G401.6 (cell line): ENCODE results near the gene GATM.
"Not testable (repeated sequence)": the region's sequence is repeated elsewhere in the genome, so short reads cannot be mapped to it uniquely, and the experiment has no call there.

Experiments
- FAIRE-seq: peaks from 2 replicates; lab custom pipeline; 2012; peaks lifted over from hg19 to GRCh38; lab: Jason Lieb, UNC

Gene GATM

DNA sequence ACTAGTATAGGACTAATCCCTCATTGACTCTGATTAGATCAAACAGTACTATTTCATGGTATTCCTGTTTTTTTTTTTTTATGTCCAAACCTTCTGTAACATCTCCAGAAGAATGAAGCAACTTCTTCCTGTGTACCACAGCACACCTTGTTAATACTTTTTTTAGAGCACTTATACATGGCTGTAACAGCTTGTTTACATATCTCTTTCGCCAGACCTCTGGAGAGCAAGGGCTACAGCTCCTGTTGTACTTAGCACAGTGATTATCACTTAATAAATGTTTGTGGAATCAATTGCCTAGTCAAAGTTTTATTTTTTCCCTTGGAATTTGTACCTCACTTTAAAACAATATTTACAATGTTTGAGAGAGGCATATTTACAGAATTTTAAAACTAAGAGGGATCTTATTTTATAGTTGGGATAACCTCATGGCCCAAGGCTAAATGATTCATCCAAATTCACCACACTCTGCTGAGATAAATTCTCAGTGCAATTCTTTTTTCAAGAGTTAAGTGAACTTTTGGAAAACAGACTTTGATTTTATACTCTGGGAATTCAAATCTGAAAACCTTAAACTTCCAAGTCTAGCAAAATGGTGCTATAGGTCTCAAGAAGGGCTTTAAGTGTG lies 9.2 kb upstream of the GATM start:
- no peak for FAIRE-seq

DNA sequence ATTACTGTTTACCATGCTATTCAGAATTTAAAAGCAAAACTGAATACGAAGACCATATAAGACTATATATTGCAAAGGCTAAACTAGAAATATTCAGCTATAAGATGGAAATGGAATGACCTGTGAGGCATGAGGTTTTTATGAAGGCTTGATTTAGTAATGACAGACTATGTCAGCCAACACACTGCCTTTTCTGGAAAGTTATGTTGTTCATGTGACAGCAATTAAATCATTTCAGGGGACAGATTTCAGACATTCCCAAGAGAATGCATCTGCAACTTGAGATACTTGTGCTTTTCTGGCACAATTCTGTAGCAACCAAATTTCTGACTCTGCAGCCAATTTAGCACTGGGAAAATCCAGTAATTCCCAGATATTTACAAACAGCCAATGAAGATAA lies 8.6 kb upstream of the GATM start:
- no peak for FAIRE-seq

DNA sequence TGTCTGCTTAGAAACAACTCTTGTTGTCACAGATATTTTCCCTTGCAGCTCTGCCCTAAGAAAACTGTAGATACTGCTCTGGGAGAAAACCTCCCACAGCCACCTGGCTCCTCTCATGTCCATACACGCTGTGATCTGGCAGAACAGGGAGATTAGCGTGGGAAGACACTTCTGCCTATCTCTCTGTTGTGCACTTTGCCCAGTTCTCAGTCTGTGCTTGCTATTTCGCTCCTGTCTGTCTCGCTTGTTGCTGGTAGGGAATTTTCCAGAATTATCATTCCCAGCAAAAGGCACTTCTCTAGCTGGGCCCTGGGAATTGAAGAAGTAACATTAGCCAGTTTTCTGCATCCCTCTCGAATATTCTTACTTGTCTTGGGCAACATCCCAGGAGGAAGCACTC lies 8.1 kb upstream of the GATM start:
- no peak for FAIRE-seq

DNA sequence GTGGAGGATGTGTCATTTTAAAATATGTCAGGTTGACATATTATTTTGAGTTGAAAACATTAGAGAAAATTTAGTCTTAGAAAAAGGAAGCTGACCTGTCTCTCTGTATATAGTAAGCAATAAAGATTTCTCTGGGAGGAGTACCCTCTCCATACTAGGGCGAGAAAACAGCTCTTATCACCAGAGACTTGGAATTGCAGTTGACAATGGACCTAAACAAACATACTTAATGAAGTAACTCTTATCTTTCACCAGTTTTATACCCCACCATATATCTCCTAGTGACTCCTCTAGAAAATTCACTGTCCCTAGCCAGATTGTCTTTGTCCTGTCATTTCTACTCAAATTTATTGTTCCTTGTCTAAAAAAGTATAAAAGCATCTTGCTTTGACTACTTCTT lies 7.2 kb upstream of the GATM start:
- no peak for FAIRE-seq

DNA sequence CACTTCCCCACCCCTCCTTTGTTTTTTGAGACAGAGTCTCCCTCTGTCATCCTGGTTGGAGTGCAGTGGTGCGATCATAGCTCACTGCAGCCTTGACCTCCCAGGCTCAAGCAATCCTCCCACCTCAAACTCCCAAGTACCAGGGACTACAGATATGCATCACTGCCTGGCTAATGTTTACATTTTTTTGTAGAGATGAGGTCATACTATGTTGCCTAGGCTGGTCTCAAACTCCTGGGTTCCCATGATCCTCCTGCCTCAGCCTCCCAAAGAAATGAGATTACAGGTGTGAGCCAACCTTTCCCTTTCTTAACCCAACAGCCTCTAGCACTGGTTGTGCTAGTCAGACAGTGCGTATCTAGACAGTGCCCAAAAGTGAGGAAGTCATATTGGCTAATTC lies 6.4 kb upstream of the GATM start:
- FAIRE-seq = no peak

DNA sequence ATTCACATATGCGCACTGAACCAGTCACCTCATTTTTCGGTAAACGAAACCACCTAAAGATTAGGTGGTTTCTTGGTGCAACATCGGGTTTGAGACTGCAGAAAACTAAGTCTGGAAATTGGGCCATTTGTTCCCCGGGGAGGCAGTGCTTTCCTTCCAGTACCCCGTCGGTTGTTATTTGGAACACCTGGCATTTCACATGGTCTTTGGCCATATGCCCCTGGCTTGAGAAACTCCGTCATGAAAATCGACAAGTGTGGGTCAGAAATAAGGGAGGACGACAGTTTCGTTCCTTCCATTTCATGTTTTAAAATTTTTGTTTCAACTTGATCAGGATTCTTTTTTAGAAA lies 544 bp upstream of the GATM start:
- FAIRE-seq = no peak

DNA sequence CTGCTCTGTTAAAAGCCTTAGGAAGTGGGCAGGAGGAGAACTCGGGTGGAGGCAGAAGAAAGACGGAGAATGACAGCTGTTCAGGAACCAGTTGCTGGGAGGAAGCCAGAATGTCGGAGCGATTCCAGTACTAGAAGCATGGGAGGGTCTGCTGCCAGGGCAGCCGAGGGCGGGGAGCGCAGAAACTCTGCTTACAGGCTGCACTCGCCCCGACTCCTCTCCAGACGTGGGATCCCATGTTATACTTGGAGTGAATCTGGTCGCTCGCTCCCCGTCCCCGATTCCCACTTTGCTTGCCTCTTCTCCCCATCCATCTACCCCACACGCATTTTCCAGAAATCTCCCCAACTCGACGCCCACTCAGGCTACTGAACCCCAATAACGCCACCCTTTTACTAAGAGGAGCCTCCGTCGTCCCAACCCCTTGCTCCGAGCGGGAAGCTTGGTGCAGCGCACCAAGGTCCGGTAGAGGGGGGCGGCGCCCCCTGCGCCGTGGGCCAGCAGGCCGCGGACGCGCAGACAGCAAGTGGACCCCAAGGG lies 665 bp downstream of the GATM start:
- FAIRE-seq = no peak

DNA sequence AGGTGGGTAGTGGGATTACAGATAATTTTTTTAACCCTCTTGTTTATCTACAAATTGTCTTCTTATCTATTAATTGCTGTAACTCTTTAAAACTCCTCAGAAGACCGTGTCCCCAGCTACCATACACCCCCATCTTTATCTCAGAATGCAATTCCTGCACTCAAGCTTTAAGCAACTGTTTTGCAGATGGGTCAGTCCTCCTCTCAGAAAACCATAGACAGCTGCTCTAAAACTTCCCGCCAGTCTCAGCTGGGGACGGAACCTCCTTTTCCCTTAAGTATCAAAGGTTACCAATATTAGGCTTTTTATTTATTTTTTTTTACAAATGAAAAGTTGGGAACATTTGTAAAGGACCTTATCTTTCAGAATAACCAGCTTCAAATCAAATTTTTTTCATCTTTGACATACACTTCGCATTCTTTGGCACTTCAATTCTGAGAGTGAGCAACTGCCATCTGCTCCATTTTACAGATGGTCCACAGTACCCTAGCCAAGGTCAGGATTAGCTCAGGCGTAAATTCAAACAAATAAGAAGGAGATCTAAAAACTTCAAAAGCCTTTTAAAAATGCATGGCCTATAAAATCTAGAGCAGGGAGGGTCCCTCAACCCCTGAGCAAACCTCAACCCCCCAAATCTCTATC lies 1.3 kb downstream of the GATM start:
- no peak for FAIRE-seq

DNA sequence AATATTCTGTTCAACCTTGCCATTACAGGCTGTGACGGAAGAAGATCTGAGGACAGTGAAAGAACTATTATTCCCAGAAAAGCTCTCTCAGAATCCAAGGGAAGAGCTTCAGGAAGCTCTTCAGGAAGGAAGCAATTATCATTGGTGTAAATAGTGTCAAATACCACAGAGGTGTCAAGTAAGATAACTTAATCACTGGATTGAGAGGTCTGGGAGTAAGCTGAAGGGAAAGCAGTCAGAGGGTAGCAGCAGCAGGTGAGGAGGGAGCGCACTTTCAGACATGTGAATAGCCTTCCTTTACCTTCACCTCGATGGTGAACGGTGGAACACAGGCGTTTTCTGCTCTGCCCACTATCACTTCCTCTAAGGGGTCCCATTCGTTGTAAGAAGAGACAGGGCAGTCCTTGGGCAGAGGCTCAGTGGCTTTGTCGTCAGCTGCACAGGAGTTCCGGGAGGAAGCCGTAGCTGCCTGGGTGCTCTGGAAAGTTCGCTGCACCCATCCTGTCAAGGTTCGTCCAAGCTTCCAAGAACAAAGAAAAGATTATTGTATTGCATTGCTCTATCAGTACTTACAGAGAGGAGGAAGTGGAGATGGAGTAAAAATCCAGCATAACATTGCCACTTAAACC lies 1.9 kb downstream of the GATM start:
- FAIRE-seq = no peak

DNA sequence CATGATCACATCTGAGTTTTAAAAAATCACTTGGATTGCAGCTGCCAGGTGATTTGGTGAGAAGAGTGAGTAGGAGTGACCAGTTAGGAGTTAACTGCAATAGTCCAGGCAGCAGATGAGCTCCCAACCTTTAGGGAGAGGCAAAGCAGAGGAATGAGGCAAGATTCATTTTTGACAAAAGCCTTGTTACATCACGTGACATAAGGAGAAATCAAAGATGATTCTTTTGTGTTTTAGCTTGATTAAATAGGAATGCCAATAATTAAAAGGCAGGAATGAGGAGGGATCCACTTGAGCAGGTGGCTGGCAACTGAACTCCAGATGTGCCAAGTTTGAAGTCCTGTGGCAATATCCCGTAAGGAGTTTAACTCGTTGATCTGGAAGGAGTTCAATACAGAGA lies 2.5 kb downstream of the GATM start:
- FAIRE-seq = no peak

DNA sequence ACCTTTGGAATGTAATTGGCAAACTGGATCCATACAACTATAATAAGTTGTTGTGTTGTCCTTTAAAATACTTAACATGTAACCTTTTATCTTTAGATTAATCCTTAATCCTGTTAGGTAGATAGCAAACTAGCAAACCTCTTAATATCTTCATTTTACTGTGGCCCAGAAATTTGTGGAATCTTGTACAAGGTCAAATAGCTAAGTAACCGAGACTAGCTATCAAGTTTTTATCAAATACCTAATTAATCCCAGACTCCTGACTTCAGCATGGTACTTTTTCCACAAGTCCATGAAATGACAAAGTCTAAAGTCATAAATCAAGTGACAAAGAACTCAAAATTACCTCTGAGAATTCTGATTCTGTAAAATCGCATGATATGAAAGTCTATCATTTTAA lies 4.4 kb downstream of the GATM start:
- no peak for FAIRE-seq

DNA sequence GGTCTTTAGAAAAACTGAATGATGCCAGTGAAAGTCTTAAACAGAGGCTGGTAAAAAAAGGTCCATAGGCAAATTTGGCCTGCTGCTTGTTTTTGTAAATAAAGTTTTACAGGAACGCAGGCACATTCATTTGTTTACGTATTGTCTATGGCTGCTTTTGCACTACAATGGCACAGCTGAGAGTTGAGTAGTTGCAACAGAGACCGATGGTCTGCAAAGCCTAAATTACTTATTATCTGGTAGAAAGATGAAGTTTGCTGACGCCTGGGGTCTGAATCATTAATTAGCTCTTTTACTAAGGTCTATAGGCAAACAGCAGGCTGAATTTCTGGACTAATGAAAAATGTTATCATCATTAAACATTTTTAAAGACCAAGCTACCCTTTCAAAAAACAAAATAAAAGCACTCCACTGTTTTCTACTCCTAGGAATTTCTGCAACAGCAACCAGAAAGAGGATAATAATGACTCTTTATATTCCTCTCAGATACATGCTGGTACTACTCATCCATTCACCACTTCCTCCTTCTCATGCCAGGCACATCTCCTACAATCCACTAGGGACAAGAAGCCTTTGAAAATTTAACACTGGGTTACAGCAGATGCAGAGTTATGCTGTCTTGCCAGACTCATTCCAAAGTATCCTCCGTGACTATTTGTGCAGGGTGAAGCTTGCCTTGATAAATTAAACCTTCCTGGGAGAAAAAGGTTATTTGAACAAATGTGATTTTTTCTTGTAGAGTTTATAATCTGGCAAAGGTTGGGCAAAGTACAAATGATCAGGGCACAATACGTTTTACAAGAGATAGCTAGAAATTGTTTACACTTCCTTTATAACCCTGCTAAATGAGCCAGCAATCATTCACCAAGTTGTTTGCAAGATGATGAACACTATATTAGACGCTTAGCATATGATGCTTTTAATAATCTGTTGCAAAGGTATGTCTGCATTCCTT lies 6.0 kb downstream of the GATM start:
- FAIRE-seq = no peak

DNA sequence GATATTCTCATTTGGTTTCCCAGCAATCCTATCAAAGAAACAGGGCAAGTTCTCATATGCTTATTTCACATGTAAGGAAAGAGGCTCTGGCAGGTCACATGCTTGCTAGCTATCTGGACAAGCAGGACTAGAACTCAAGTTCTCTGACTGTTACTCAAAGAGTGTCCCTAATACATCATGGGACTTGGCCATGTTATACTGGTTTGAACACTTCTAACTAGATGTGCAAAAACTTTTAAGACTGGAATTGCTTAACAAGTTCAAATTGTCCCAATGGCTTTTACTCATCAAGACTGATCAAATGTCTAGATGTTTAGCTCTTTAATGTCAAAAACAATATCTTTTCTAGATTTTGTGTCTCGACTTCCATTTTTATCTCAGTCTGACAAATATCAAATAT lies 6.8 kb downstream of the GATM start:
- FAIRE-seq = no peak

DNA sequence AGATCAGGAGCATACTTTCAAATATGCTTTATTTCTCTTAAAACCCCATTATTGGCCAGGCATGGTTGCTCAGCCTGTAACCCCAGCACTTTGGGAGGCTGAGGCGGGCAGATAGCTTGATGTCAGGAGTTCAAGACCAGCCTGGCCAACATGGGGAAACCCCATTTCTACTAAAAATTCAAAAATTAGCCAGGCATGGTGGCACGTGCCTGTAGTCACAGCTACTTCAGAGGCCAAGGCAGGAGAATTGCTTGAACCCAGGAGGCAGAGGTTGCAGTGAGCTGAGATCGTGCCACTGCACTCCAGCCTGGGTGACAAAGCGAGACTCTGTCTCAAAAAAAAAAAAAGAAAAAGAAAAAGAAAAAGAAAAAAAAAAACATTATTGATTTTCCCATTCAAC lies 8.3 kb downstream of the GATM start:
- not testable (repeated sequence) for FAIRE-seq

DNA sequence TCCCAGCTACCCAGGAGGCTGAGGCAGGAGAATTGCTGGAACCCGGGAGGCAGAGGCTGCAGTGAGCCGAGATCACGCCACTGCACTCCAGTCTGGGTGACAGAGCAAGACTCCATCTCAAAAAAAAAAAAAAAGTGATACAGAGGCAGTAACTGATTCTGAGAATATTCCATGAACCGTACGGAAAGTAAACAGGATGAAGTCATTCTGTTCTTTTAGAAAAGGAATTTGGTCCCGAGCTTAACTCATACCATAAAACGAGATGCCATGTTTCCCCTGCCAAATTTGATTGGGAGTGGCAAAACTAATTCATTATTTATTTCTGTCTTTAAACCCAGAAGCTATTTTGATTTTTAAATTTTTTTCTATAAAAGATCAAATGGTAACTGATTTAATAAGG lies 11.1 kb downstream of the GATM start:
- FAIRE-seq = not testable (repeated sequence)

DNA sequence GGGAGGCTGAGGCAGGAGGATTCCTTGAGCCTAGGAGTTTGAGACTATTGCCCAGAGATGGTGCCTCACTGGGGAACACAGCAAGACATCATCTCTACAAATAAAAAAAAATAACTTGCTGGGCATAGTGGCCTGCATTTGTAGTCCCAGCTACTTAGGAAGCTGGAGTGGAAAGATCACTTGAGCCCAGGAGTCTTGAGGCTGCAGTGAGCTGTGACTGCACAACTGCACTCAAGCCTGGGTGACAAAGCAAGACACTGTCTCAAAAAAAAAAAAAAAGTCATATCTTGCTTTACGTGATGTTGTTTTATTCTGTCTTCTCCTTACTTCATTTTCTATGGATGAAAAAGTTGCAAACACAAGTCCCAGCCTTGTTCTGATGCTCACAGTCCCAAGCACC lies 14.1 kb downstream of the GATM start:
- FAIRE-seq = no peak

DNA sequence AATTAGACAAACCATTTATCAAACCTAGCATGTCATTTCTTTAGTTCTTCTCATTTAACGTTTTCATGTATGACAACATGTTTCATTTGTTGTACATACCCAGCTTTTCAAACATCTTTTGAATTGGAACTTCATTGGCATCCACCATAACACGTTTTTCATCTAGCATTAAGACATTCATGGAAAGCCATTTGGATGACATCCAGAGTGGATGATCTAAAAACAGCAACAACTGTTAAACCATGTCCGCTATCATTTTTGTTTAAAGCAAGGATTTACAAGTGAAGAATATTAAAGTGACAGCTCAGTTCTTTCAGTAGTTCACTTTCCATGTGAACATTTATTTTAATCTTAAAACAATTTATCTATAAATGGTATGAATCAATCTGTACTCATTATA lies 14.5 kb downstream of the GATM start:
- FAIRE-seq = no peak

DNA sequence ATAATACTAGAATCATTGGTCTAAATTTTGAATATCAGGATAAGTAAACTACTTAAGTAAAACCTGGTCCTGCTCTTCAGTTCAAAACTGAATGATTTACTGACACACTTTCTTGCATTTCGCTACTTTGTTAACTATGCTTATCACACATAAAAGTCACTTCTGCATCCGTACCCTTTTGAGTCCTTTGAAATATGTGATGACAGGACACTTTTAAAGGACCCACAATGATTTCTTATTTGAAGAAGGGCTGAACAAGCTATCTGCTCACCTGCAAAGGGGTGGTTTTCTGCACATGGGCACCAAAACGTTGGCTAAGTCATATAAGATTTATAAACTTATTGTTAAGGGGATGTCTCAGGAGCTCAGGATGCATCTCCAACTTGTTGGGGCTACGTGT lies 15.0 kb downstream of the GATM start:
- FAIRE-seq = no peak

DNA sequence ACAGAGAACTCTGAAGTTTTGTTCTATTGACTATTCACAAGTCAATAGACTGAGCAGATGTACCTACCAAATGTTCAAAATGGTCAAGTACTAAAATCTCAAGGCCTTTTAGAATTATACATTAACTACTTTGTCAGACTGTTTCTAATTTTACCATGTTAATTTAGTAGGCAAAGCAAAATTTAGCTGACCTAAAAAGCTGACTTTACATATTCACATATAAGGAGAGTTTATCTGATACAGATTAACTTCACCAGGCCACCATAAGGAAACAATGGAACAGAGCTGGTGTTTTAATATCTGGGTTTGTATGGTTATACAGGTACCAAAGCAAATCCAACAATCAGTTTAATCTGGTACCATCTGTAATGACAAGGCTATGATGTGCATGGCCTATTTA lies 15.9 kb downstream of the GATM start:
- no peak for FAIRE-seq

DNA sequence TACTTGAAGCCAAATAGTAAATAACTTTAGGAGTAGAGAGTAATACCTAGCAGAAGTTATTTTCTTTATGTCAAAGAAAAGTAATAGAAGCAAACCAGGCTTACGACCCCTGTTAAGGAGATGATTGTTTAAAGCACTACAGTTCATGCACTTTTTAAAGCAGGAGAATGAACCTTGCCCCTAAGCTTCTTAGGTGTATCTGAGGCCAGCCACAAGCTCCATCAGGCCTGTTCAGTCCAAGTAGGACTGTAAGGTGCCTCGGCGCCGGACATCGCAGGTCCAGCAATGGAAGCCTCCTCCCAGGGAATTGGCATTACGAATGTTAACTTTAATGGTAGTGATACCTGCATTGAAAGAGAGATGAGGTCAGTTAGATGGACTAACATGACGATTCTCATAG lies 16.5 kb downstream of the GATM start:
- FAIRE-seq = no peak

DNA sequence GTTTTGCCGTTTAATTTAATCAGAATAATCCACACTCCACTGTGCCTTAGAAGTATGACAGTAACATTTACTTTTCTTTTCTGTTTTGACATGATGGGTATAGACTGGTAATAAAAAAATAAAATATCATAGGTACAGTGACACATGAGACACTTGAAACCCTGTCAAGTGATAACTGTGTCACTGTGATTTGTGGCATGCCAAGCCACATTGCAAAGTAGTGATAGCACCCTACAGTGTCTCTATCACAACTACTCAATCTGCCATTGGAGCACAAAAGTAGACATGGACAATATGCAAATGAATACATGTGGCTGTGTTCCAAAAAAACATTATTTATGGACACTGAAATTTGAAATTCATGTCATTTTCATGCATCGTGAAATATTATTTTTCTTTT lies 22.5 kb downstream of the GATM start:
- no peak for FAIRE-seq

DNA sequence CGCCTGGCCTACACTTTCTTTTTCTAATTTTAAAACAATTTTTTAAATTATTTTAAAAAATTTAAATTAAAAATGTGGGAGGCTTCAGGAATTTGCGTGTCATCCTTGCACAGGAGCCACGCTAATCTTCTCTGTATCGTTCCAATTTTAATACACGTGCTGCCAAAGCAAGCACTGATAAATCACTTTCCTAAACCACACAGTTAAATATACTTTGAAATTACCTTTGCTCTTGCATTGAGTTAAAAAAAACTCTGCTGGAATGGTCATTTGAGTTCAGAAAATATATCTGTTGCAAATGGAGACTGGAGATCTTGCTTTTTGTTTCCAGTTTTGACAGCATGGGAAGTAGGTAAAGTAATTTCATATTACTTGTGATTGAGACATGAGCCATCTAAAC lies 23.6 kb downstream of the GATM start:
- no peak for FAIRE-seq

DNA sequence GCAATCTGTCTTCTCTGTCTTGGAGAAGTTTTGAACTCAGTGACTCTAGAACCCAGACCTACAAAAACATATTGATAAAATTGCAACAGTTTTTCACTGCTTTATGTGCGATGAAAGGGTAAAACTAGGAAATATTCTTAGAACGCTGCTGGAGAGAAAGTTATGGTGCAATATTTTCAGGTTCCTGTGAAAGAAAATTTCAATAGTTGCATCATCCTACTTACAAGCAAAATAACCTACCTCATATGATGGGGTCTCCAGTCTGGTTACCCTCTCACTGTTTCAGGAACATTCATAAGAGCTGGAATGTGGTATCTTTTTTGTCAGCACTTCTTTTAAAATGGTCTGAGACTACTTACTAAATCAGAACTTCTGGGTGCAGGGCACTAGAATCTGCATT lies 27.1 kb downstream of the GATM start:
- no peak for FAIRE-seq
